ENCODE results near the gene ARMCX5. TPM values are rescaled to one million over a fixed set of nuclear protein-coding genes. Genes with fewer than 3 reads are reported as not detected.

Gene ARMCX5
- total RNA-seq, 1 experiment from 2014 or later = 18.1 TPM

Other genes with a start within 250 kb of the ARMCX5 start
- not detected in 2 replicates for gene NXF2B, start 159.5 kb upstream of the ARMCX5 start, total RNA-seq (2014; rRNA removed; shearing (Covaris generic))
- gene TCP11X2, start 127.7 kb upstream of the ARMCX5 start, total RNA-seq (2014; rRNA removed; shearing (Covaris generic)) = not detected in 2 replicates
- 2.1 and 9.7 TPM in 2 replicates for gene TMSB15A, start 82.8 kb upstream of the ARMCX5 start, total RNA-seq (2014; rRNA removed; shearing (Covaris generic))
- gene GPRASP1, start 52.0 kb downstream of the ARMCX5 start, total RNA-seq (2014; rRNA removed; shearing (Covaris generic)) = 0.43 and 0.44 TPM in 2 replicates
- 21.1 and 43.9 TPM in 2 replicates for gene GPRASP2, start 112.9 kb downstream of the ARMCX5 start, total RNA-seq (2014; rRNA removed; shearing (Covaris generic))
- 2.0 and 5.1 TPM in 2 replicates for gene GPRASP3, start 121.2 kb downstream of the ARMCX5 start, total RNA-seq (2014; rRNA removed; shearing (Covaris generic))